BLaER1 (cell line): ENCODE measurements around the gene PMM1.
"Not testable (repeated sequence)": the region's sequence is repeated elsewhere in the genome, so short reads cannot be mapped to it uniquely, and the experiment has no call there.

Experiments used
- H3K27ac ChIP-seq: shearing (Covaris generic); formaldehyde crosslinking; 2 replicates; pipeline ENCODE4 v1.8.1; 2022
- H3K27me3 ChIP-seq: shearing (Covaris generic); formaldehyde crosslinking; 2 replicates; pipeline ENCODE4 v1.8.1; 2022
- H3K36me3 ChIP-seq: shearing (Covaris generic); formaldehyde crosslinking; 2 replicates; pipeline ENCODE4 v1.8.1; 2022
- H3K4me1 ChIP-seq: shearing (Covaris generic); formaldehyde crosslinking; 2 replicates; pipeline ENCODE4 v1.8.1; 2022
- H3K4me2 ChIP-seq: shearing (Covaris generic); formaldehyde crosslinking; 2 replicates; pipeline ENCODE4 v1.8.1; 2022
- H3K4me3 ChIP-seq: shearing (Covaris generic); formaldehyde crosslinking; 2 replicates; pipeline ENCODE4 v1.8.1; 2022
- H3K9ac ChIP-seq: shearing (Covaris generic); formaldehyde crosslinking; 2 replicates; pipeline ENCODE4 v1.8.1; 2022
- H3K9me3 ChIP-seq: shearing (Covaris generic); formaldehyde crosslinking; 2 replicates; pipeline ENCODE4 v1.8.1; 2022
- H4K20me1 ChIP-seq: shearing (Covaris generic); formaldehyde crosslinking; 2 replicates; pipeline ENCODE4 v1.8.1; 2022
- Cebpa-rat ChIP-seq: shearing (Covaris generic); IDR thresholded peaks from 2 replicates; pipeline ENCODE4 v1.8.1; 2022

The PMM1 gene

GRCh38 chr22:41579297-41579996, 10.2 kb downstream of the PMM1 start:
- Histone ChIP-seq H3K4me1 (peaks cover 10% of the 10 kb centered on the region), H3K9me3 (no peaks in the 10 kb centered on the region), H4K20me1 (no peaks in the 10 kb centered on the region; the same call in 1 of the 2 replicates), H3K27ac (no peak overlapping the region), H3K9ac (no peak overlapping the region), H3K4me3 (no peak overlapping the region), H3K4me2 (no peak overlapping the region), H3K36me3 (peaks cover 57% of the 10 kb centered on the region; the same call in 1 of the 2 replicates), H3K27me3 (no peaks in the 10 kb centered on the region)
- no peak for TF ChIP-seq Cebpa-rat

- H3K9me3 ChIP-seq, result no peaks in the 10 kb centered on the region
- no peak overlapping the region for H3K4me3 ChIP-seq
- H4K20me1 ChIP-seq, result no peaks in the 10 kb centered on the region; the same call in 1 of the 2 replicates
- H3K4me1 ChIP-seq, result peaks cover 10% of the 10 kb centered on the region
- H3K9ac ChIP-seq, result no peak overlapping the region
- H3K36me3 ChIP-seq, result peaks cover 52% of the 10 kb centered on the region; the same call in 1 of the 2 replicates
- no peaks in the 10 kb centered on the region for H3K27me3 ChIP-seq
- no peak overlapping the region for H3K4me2 ChIP-seq
- no peak for TF ChIP-seq Cebpa-rat
- H3K27ac ChIP-seq, result no peak overlapping the region
Measured at GRCh38 chr22:41578818-41579217, 10.8 kb downstream of the PMM1 start.

GRCh38 chr22:41578114-41578513, 11.5 kb downstream of the PMM1 start:
- Histone ChIP-seq H3K4me3 (no peak overlapping the region), H4K20me1 (no peaks in the 10 kb centered on the region; the same call in 1 of the 2 replicates), H3K27me3 (no peaks in the 10 kb centered on the region), H3K9ac (no peak overlapping the region), H3K4me2 (no peak overlapping the region), H3K4me1 (peaks cover 10% of the 10 kb centered on the region), H3K27ac (no peak overlapping the region), H3K36me3 (peaks cover 45% of the 10 kb centered on the region; the same call in 1 of the 2 replicates), H3K9me3 (no peaks in the 10 kb centered on the region)
- TF ChIP-seq Cebpa-rat, result no peak

- TF ChIP-seq Cebpa-rat, result no peak
- H3K27me3 ChIP-seq, result no peaks in the 10 kb centered on the region
- peaks cover 10% of the 10 kb centered on the region for H3K4me1 ChIP-seq
- no peaks in the 10 kb centered on the region for H3K9me3 ChIP-seq
- H3K4me2 ChIP-seq, result peak overlapping the region; percentile 41
- H4K20me1 ChIP-seq, result no peaks in the 10 kb centered on the region; the same call in 1 of the 2 replicates
- H3K4me3 ChIP-seq, result no peak overlapping the region
- peaks cover 32% of the 10 kb centered on the region; the same call in 1 of the 2 replicates for H3K36me3 ChIP-seq
- no peak overlapping the region for H3K9ac ChIP-seq
- no peak overlapping the region for H3K27ac ChIP-seq
Measured at GRCh38 chr22:41576877-41577276, 12.8 kb downstream of the PMM1 start.

- Histone ChIP-seq H3K4me1 (peaks cover 10% of the 10 kb centered on the region), H3K4me3 (no peak overlapping the region), H3K36me3 (peaks cover 28% of the 10 kb centered on the region; the same call in 1 of the 2 replicates), H3K27me3 (no peaks in the 10 kb centered on the region), H3K4me2 (no peak overlapping the region), H3K27ac (no peak overlapping the region), H3K9ac (no peak overlapping the region), H4K20me1 (no peaks in the 10 kb centered on the region; the same call in 1 of the 2 replicates), H3K9me3 (no peaks in the 10 kb centered on the region)
- TF ChIP-seq Cebpa-rat, result no peak
Measured at GRCh38 chr22:41575533-41575932, 14.1 kb downstream of the PMM1 start.

GRCh38 chr22:41574847-41575381, 14.7 kb downstream of the PMM1 start:
- Histone ChIP-seq H3K4me1 (peaks cover 10% of the 10 kb centered on the region), H3K27ac (no peak overlapping the region), H3K9ac (no peak overlapping the region), H3K4me2 (no peak overlapping the region), H3K36me3 (peaks cover 22% of the 10 kb centered on the region; the same call in 1 of the 2 replicates), H3K27me3 (no peaks in the 10 kb centered on the region), H3K4me3 (no peak overlapping the region), H3K9me3 (no peaks in the 10 kb centered on the region), H4K20me1 (no peaks in the 10 kb centered on the region; the same call in 1 of the 2 replicates)
- no peak for TF ChIP-seq Cebpa-rat

GRCh38 chr22:41573677-41574076, 16.0 kb downstream of the PMM1 start:
- Histone ChIP-seq H3K27me3 (no peaks in the 10 kb centered on the region), H4K20me1 (no peaks in the 10 kb centered on the region; the same call in 1 of the 2 replicates), H3K4me1 (peaks cover 10% of the 10 kb centered on the region), H3K36me3 (peaks cover 10% of the 10 kb centered on the region; the same call in 1 of the 2 replicates), H3K9ac (no peak overlapping the region), H3K4me2 (no peak overlapping the region), H3K4me3 (no peak overlapping the region), H3K9me3 (no peaks in the 10 kb centered on the region), H3K27ac (no peak overlapping the region)
- no peak for TF ChIP-seq Cebpa-rat

GRCh38 chr22:41572305-41572704, 17.3 kb downstream of the PMM1 start:
- not testable (repeated sequence) for H3K27ac ChIP-seq, H3K4me1 ChIP-seq, H3K9me3 ChIP-seq, H3K27me3 ChIP-seq, H4K20me1 ChIP-seq, H3K9ac ChIP-seq, H3K36me3 ChIP-seq, H3K4me3 ChIP-seq, H3K4me2 ChIP-seq

- Histone ChIP-seq H3K4me1 (peaks cover 2% of the 10 kb centered on the region; the same call in 1 of the 2 replicates), H3K9ac (no peak overlapping the region), H3K4me3 (no peak overlapping the region), H3K27ac (no peak overlapping the region), H3K27me3 (no peaks in the 10 kb centered on the region), H3K4me2 (no peak overlapping the region), H4K20me1 (no peaks in the 10 kb centered on the region; the same call in 1 of the 2 replicates), H3K9me3 (no peaks in the 10 kb centered on the region), H3K36me3 (no peaks in the 10 kb centered on the region; the same call in 1 of the 2 replicates)
- no peak for TF ChIP-seq Cebpa-rat
Measured at GRCh38 chr22:41571786-41572185, 17.9 kb downstream of the PMM1 start.

GRCh38 chr22:41570221-41570620, 19.4 kb downstream of the PMM1 start:
- Histone ChIP-seq H3K4me1 (no peaks in the 10 kb centered on the region), H4K20me1 (no peaks in the 10 kb centered on the region; the same call in 1 of the 2 replicates), H3K27me3 (no peaks in the 10 kb centered on the region), H3K36me3 (no peaks in the 10 kb centered on the region), H3K4me2 (no peak overlapping the region), H3K27ac (no peak overlapping the region), H3K9ac (no peak overlapping the region), H3K4me3 (no peak overlapping the region), H3K9me3 (no peaks in the 10 kb centered on the region)
- TF ChIP-seq Cebpa-rat, result no peak
